Measurements from ENCODE around the gene CCR6. TPM values are rescaled to one million over a fixed set of nuclear protein-coding genes. Genes with fewer than 3 reads are reported as not detected.

Gene CCR6
- total and polyA plus RNA-seq, 2 experiments from 2014 or later: 0.70 to 2.0 TPM

DNA sequence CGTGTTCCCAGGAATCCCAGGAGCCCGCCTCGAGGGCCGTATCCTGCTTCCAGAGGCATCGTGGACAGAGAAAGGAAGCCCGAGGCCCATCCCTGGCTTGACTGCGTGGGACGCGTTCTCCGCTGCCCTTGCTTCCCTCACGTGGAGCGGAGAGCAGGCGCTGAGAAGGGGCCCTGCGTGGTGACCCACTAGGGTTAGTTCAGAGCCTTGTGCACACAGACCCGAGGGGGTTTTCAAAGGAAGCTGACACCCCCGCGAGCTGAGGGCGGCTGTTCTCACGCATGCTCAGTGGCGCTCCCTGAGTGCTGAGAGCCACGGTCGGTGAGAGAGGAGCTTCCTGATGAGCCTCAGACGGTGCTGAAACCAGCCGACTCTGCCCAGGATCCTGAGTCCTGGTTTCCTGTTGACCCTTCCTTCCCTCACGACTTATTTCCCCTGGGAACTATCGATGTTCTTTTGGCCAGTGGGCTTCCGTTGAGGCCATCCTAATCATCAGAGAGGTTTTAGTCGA is 28.9 kb upstream of the CCR6 start:
- Histone ChIP-seq H3K4me3 (no peak overlapping the region), H3K27me3 (no peaks in the 10 kb centered on the region), H3K9me2 (replicated peaks; ENCODE audit: insufficient read depth) (no peaks in the 10 kb centered on the region), H2AFZ (no peak overlapping the region), H3K4me2 (peak overlapping the region; percentile 50), H3K9me3 (ENCODE audit: low read depth) (no peaks in the 10 kb centered on the region), H3K79me2 (no peaks in the 10 kb centered on the region), H3K4me1 (ENCODE audit: insufficient read depth) (no peaks in the 10 kb centered on the region), H3K36me3 (replicated peaks; ENCODE audit: insufficient read depth, low read depth) (no peaks in the 10 kb centered on the region), H3K27ac (no peak overlapping the region), H4K20me1 (ENCODE audit: insufficient read depth, poor library complexity, severe bottlenecking) (no peaks in the 10 kb centered on the region)
- 90% methylated on average over 28 of the region's 28 CpGs for WGBS (ENCODE audit: low lambda C conversion rate, missing lambda C conversion rate)
- TF ChIP-seq EZH2phosphoT487 (IDR thresholded peaks at IDR 0.05; ENCODE audit: low read depth, severe bottlenecking, unreplicated experiment) (no peak), EZH2 (IDR thresholded peaks at IDR 0.05; ENCODE audit: borderline replicate concordance) (no peak)
- TF ChIP-seq, protein P1, sequence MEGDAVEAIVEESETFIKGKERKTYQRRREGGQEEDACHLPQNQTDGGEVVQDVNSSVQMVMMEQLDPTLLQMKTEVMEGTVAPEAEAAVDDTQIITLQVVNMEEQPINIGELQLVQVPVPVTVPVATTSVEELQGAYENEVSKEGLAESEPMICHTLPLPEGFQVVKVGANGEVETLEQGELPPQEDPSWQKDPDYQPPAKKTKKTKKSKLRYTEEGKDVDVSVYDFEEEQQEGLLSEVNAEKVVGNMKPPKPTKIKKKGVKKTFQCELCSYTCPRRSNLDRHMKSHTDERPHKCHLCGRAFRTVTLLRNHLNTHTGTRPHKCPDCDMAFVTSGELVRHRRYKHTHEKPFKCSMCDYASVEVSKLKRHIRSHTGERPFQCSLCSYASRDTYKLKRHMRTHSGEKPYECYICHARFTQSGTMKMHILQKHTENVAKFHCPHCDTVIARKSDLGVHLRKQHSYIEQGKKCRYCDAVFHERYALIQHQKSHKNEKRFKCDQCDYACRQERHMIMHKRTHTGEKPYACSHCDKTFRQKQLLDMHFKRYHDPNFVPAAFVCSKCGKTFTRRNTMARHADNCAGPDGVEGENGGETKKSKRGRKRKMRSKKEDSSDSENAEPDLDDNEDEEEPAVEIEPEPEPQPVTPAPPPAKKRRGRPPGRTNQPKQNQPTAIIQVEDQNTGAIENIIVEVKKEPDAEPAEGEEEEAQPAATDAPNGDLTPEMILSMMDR (IDR thresholded peaks at IDR 0.05; ENCODE audit: poor library complexity): no peak
- DNase-seq (ENCODE audit: low spot score): no peak

DNA sequence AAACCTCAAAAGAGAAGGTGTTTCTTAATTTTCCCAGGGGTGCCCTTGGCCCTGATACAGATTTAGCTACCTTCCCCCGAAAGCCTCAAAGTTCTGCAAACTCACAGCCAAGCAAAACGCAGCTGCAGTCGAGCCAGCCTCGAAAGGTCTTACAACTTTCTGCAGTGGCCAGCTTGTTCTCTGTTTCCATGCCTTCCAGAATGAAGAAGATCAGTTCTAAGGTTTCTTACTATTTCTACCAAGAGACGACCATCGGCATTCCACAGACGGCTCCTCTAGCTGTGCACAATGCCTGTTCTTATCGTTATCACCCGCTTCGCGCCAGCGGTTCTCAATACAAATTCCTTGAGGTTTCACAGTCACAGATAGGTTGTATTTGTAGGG is 28.5 kb upstream of the CCR6 start:
- DNase-seq (ENCODE audit: low spot score): no peak
- Histone ChIP-seq H3K4me2 (peak overlapping the region; percentile 50), H3K9me3 (ENCODE audit: low read depth) (no peaks in the 10 kb centered on the region), H3K27me3 (no peaks in the 10 kb centered on the region), H3K9me2 (replicated peaks; ENCODE audit: insufficient read depth) (no peaks in the 10 kb centered on the region), H4K20me1 (ENCODE audit: insufficient read depth, poor library complexity, severe bottlenecking) (no peaks in the 10 kb centered on the region), H3K79me2 (no peaks in the 10 kb centered on the region), H3K36me3 (replicated peaks; ENCODE audit: insufficient read depth, low read depth) (no peaks in the 10 kb centered on the region), H2AFZ (no peak overlapping the region), H3K4me3 (no peak overlapping the region), H3K27ac (peak overlapping the region; percentile 16), H3K4me1 (ENCODE audit: insufficient read depth) (no peaks in the 10 kb centered on the region)
- TF ChIP-seq EZH2phosphoT487 (IDR thresholded peaks at IDR 0.05; ENCODE audit: low read depth, severe bottlenecking, unreplicated experiment) (no peak), EZH2 (IDR thresholded peaks at IDR 0.05; ENCODE audit: borderline replicate concordance) (no peak)
- TF ChIP-seq, protein P1 (IDR thresholded peaks at IDR 0.05; ENCODE audit: poor library complexity): no peak
- 53% methylated on average over 12 of the region's 12 CpGs for WGBS (ENCODE audit: low lambda C conversion rate, missing lambda C conversion rate)

DNA sequence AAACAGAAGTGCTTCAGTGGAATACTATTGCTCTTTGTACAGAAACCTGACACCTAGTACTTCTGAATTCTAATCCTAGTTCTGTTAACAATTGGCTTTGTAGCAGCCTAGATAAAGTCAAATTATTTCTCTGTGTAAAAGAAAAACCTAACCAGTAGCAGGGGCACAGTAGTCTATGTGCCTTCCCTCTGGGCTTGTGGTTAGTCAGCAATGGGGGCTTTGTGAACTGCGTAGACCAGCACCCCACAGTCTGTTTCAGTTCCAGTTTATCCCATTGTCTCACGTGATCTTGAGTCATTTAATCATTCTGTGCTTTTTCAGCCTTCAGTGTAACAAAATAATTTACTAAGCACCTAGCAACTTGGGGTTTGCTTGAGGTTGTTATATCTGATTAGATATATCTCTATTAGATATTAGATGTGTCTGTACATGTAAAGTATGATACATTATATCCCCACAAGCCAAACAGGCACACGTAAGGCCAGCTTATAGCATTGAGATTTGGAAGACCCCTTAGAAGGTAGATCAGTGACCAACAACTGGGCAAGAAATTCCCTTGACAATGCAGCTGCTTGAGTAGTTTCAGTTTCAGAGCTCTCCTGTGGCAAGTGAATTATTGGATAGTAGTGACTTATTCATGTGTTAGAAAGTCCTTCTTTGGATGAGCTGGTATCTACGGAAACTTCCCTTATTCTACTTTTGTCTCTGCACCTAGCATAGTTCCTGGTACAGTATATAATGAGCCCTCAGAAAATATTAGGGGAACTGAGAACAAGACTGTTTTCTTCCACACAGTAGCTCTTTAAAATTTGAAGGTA is 27.9 kb upstream of the CCR6 start:
- Histone ChIP-seq H4K20me1 (ENCODE audit: insufficient read depth, poor library complexity, severe bottlenecking) (no peaks in the 10 kb centered on the region), H3K4me3 (no peak overlapping the region), H3K79me2 (no peaks in the 10 kb centered on the region), H3K36me3 (replicated peaks; ENCODE audit: insufficient read depth, low read depth) (no peaks in the 10 kb centered on the region), H3K4me1 (ENCODE audit: insufficient read depth) (no peaks in the 10 kb centered on the region), H3K27ac (peak overlapping the region; percentile 16), H3K9me3 (ENCODE audit: low read depth) (no peaks in the 10 kb centered on the region), H3K27me3 (no peaks in the 10 kb centered on the region), H3K9me2 (replicated peaks; ENCODE audit: insufficient read depth) (no peaks in the 10 kb centered on the region), H3K4me2 (peak overlapping the region; percentile 50), H2AFZ (no peak overlapping the region)
- no peak for DNase-seq (ENCODE audit: low spot score)
- WGBS (ENCODE audit: low lambda C conversion rate, missing lambda C conversion rate): 72% methylated on average over 4 of the region's 4 CpGs
- no peak for TF ChIP-seq EZH2 (IDR thresholded peaks at IDR 0.05; ENCODE audit: borderline replicate concordance)
- TF ChIP-seq, protein P1 (IDR thresholded peaks at IDR 0.05; ENCODE audit: poor library complexity): no peak
- TF ChIP-seq EZH2phosphoT487 (IDR thresholded peaks at IDR 0.05; ENCODE audit: low read depth, severe bottlenecking, unreplicated experiment): no peak

All from hepatocyte (in vitro differentiated cells).